ENCODE measurements around the gene KCNH6. TPM values are rescaled to one million over a fixed set of nuclear protein-coding genes. Genes with fewer than 3 reads are reported as not detected.

KCNH6 gene
- total RNA-seq, 2 donors from 2014 or later, result 0.47 to 0.80 TPM

DNA sequence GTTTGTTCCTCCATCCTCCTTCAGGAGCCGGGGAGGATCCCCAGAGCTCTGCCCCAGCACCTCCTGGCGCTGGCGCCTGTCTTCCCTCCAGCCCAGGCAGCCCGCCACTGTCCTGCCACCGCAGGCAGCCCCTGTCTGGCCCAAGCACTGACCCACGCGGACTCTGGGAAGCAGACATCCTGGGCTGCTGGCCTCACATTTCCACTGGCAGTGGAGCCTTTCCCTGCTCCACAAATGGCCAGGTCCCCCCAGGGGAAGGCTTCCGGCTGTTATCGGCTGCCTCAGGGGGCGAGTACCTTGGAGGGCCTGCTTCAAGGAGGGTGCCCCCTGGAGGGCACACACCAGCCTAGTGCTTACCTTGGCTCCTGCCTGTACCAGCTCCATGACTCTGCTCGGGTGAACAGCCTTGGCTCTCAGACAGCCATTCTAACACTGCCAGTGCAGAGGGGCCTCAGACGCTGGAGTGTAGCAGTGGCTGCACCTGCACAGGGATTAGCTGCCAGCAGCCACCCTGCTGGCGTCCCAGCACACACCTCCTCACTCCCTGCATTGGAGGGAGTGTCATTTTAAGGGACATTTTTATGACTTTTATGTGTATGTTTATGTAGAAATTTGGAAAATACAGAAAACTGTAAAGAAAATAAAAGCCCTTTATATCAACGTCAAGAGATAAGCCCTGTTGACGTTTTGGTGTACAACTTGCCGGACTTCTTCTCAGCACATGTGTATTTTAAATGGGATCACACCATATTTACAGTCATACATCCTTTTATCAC lies 25.3 kb upstream of the KCNH6 start:
- intact Hi-C loops (cut with DNase I), result no loop called here
- H3K9ac ChIP-seq (ENCODE audit: low read depth in 2 of 2, low read length in 2 of 2), result no peak overlapping the region
- H3K9me3 ChIP-seq, result no peaks in the 10 kb centered on the region
- H3K27ac ChIP-seq, result no peak overlapping the region
- no peaks in the 10 kb centered on the region for H3K4me1 ChIP-seq
- H3K36me3 ChIP-seq, result no peaks in the 10 kb centered on the region
- TF ChIP-seq, protein P1, sequence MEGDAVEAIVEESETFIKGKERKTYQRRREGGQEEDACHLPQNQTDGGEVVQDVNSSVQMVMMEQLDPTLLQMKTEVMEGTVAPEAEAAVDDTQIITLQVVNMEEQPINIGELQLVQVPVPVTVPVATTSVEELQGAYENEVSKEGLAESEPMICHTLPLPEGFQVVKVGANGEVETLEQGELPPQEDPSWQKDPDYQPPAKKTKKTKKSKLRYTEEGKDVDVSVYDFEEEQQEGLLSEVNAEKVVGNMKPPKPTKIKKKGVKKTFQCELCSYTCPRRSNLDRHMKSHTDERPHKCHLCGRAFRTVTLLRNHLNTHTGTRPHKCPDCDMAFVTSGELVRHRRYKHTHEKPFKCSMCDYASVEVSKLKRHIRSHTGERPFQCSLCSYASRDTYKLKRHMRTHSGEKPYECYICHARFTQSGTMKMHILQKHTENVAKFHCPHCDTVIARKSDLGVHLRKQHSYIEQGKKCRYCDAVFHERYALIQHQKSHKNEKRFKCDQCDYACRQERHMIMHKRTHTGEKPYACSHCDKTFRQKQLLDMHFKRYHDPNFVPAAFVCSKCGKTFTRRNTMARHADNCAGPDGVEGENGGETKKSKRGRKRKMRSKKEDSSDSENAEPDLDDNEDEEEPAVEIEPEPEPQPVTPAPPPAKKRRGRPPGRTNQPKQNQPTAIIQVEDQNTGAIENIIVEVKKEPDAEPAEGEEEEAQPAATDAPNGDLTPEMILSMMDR (IDR thresholded peaks at IDR 0.05), result no peak
- DNase-seq, result no peak
- H3K4me3 ChIP-seq, result no peak overlapping the region
- H3K27me3 ChIP-seq, result no peaks in the 10 kb centered on the region

DNA sequence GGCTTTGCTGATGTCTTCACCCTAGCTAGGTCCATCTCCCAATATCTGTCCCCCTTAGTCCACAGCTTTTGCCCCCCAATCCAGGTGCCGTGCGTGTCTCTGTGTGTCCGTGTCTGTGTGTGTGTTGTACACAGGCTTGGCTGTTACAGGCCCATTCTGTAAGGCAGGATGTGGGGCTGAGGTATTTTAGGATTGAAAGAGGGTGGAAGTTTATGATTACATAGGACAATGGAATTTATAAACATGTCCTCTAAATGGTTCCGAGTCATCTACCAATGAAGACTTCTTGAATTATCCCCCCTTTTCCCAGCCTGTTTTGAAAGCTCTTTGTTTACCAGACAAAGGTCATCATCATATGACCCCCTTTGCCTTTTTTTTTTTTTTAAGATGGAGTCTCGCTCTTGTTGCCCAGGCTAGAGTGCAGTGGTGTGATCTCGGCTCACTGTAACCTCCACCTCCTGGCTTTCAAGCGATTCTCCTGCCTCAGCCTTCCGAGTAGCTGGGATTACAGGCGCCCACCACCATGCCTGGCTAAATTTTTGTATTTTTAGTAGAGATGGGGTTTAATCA lies 24.4 kb upstream of the KCNH6 start:
- Histone ChIP-seq H3K9me3 (no peaks in the 10 kb centered on the region), H3K27ac (no peak overlapping the region), H3K36me3 (no peaks in the 10 kb centered on the region), H3K27me3 (no peaks in the 10 kb centered on the region), H3K4me1 (no peaks in the 10 kb centered on the region), H3K9ac (ENCODE audit: low read depth in 2 of 2, low read length in 2 of 2) (no peak overlapping the region), H3K4me3 (no peak overlapping the region)
- DNase-seq, result no peak
- TF ChIP-seq, protein P1 (IDR thresholded peaks at IDR 0.05), result no peak
- intact Hi-C loops (cut with DNase I), result no loop called here

DNA sequence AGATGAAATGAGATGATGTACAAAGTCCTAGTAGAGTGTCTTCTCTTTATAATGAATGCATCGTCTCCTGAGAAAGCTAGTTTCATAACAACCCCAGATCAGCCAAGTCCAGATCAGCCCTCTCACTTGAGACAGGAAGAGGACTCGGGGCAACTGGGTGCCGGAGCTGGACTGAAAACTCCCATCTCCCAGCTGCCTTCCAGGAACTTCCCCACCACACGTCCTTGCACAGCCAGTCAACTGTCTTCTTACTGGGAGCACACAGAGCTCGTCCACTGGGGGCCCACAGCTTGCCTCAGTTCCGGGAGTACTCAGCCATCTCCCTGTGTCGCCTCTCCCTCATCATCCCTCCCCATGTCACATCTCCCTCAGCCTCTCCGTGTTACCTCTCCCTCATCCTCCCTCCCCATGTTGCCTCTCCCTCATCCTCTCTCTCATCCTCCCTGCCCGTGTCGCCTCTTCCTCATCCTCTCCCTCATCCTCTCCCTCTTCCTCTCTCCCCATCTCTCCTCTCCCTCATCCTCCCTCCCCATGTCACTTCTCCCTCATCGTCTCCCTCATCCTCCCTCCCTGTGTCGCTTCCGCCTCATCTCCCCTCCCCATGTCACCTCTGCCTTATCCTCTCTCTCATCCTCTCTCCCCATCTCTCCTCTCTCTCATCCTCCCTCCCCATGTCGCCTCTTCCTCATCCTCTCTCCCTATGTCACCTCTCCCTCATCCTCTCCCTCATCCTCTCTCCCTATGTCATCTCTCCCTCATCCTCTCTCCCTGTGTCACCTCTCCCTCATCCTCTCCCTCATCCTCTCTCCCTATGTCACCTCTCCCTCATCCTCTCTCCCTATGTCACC lies 22.4 kb upstream of the KCNH6 start:
- H3K4me1 ChIP-seq, result no peaks in the 10 kb centered on the region
- no peak for DNase-seq

DNA sequence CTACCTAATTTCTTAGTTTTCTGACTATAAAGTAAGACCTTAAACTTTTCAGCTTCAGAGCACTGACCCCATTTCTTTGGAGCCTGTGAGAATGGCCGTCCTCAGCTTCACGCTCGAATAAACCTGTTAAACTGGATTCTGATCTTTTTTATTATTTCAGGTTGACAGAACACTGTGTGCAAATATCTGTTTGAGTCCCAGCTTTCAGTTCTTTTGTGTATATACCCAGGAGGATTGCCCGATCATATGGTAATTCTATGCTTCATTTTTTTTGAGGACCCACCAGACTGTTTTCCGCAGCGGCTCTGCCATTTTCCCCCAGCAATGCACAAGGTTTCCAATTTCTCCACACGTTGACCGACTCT lies 19.8 kb upstream of the KCNH6 start:
- intact Hi-C loops (cut with DNase I), result no loop called here
- DNase-seq, result no peak
- Histone ChIP-seq H3K4me3 (no peak overlapping the region), H3K36me3 (no peaks in the 10 kb centered on the region), H3K27ac (no peak overlapping the region), H3K27me3 (no peaks in the 10 kb centered on the region), H3K9me3 (no peaks in the 10 kb centered on the region), H3K9ac (ENCODE audit: low read depth in 2 of 2, low read length in 2 of 2) (no peak overlapping the region), H3K4me1 (no peaks in the 10 kb centered on the region)
- TF ChIP-seq, protein P1 (IDR thresholded peaks at IDR 0.05), result no peak

More for the DNA sequence above, 22.4 kb upstream of the KCNH6 start:
- Histone ChIP-seq H3K27ac (no peak overlapping the region), H3K4me3 (no peak overlapping the region), H3K27me3 (no peaks in the 10 kb centered on the region), H3K9me3 (no peaks in the 10 kb centered on the region), H3K9ac (ENCODE audit: low read depth in 2 of 2, low read length in 2 of 2) (no peak overlapping the region), H3K36me3 (no peaks in the 10 kb centered on the region)
- intact Hi-C loops (cut with DNase I), result no loop called here
- TF ChIP-seq, protein P1 (IDR thresholded peaks at IDR 0.05), result no peak

DNA sequence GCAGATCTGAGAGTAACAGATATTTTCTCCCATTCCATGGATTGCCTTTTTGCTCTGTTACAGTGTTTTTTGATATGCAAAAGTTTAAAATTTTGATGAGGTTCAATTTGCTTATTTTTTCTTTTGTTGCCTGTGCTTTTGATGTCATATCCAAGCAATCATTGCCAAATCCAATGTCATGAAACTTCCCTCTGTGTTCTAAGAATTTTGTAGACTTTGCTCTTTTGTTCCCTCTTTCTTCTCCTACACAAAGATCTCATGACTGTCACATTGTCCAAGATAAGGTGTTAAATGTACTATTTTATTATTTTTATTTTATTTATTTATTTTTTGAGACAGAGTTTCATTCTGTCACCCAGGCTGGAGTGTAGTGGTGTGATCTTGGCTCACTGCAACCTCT lies 18.9 kb upstream of the KCNH6 start:
- no peak for DNase-seq
- Histone ChIP-seq H3K27me3 (no peaks in the 10 kb centered on the region), H3K27ac (no peak overlapping the region), H3K4me1 (no peaks in the 10 kb centered on the region), H3K36me3 (no peaks in the 10 kb centered on the region), H3K4me3 (no peak overlapping the region), H3K9ac (ENCODE audit: low read depth in 2 of 2, low read length in 2 of 2) (no peak overlapping the region), H3K9me3 (no peaks in the 10 kb centered on the region)
- intact Hi-C loops (cut with DNase I), result no loop called here
- TF ChIP-seq, protein P1 (IDR thresholded peaks at IDR 0.05), result no peak
